Gastroesophageal sphincter (tissue), 4 donors: ENCODE data around the gene MACO1. TPM values are rescaled to one million over a fixed set of nuclear protein-coding genes. Genes with fewer than 3 reads are reported as not detected.

Source experiments
- ATAC-seq: fragments of 150-250 bp; one replicate; pipeline ENCODE4 v1.9.1; 2016; ENCODE audit warnings: mild to moderate bottlenecking, moderate library complexity
- H3K27ac ChIP-seq, 4 donors: fragments of 200-600 bp; sonication (generic) in 3 of 4; 1 replicate in 3 of 4; 2 replicates in 1 of 4; pipeline ENCODE4 v1.5.1; 2016 to 2019
- H3K27me3 ChIP-seq: fragments of 200-600 bp; sonication (generic); one replicate; pipeline ENCODE4 v1.5.1; 2019
- H3K36me3 ChIP-seq, 2 donors: fragments of 200-600 bp; sonication (generic); one replicate each; pipeline ENCODE4 v1.5.1; 2019; ENCODE audit warnings: control low read depth in 1 of 2
- H3K4me1 ChIP-seq, 3 donors: fragments of 200-600 bp; sonication (generic); 1 replicate in 2 of 3; 2 replicates in 1 of 3; pipeline ENCODE4 v1.5.1; 2016 to 2019; ENCODE audit warnings: control low read depth in 2 of 3
- H3K4me3 ChIP-seq, 2 donors: fragments of 200-600 bp; sonication (generic); one replicate each; pipeline ENCODE4 v1.5.1; 2019; ENCODE audit warnings: mild to moderate bottlenecking in 1 of 2, moderate library complexity in 1 of 2
- H3K9me3 ChIP-seq, 3 donors: fragments of 200-600 bp; sonication (generic); one replicate each; pipeline ENCODE4 v1.5.1; 2017 to 2019; ENCODE audit warnings: control low read depth in 2 of 3
- EP300 ChIP-seq: sonication (generic); formaldehyde crosslinking; IDR thresholded peaks from one replicate; pipeline ENCODE4 v1.6.1; 2017; ENCODE audit warnings: antibody characterized with exemption, mild to moderate bottlenecking
- POLR2A ChIP-seq, 2 donors: fragments of 450-650 bp; IDR thresholded peaks; one replicate each; pipeline ENCODE4 v1.6.1; 2017; ENCODE audit warnings: antibody characterized with exemption in 2 of 2, mild to moderate bottlenecking in 2 of 2, moderate library complexity in 1 of 2
- POLR2AphosphoS5 ChIP-seq: sonication (generic); formaldehyde crosslinking; IDR thresholded peaks from one replicate; pipeline ENCODE4 v1.6.1; 2017; ENCODE audit warnings: antibody characterized with exemption
- WGBS, 2 donors: methylation state at CpG; one replicate each; pipeline ENCODE4 v1.1.5; 2018; ENCODE audit warnings: low coverage in 1 of 2; 5-methylcytosine and 5-hydroxymethylcytosine counted together
- total RNA-seq, 4 donors: library from RNA; depleted of rRNA; stranded (reverse); fragments of >200 nt; gene quantifications; one replicate each; pipeline ENCODE4 v1.1.0, GENCODE V29; 2016
- TF ChIP-seq, protein P1 (sequence below), 4 experiments: fragments of 200-600 bp in 2 of 4; fragments of 450-650 bp in 2 of 4; sonication (generic) in 1 of 4; IDR thresholded peaks; one replicate each; pipeline ENCODE4 v1.5.1; 2017 to 2019; ENCODE audit warnings: antibody characterized with exemption in 4 of 4, mild to moderate bottlenecking in 2 of 4, moderate library complexity in 2 of 4

The MACO1 gene
- total RNA-seq, 4 donors from 2014 or later = 15.5 to 24.5 (median 19.0) TPM

DNA sequence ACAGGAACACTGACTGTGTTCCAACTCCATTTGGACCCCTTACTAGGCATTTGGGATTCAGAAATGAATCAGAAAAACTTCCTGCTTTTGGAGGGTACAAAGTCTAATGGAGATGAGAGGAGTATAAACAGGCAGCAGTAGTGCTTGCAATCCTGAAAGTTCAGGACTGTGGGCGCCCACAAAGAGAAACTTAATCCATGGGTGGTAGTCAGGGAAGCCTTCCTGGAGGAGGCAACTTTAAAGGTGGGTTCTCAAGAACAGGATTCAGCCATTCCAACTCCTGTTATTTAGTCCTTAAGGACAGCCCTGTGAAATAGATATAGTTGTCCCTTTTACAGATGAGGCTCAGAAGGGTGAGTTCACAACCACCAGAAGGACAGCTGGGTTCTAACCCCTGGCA is 110.7 kb downstream of the MACO1 start:
- WGBS, 2 donors = 67 to 83% methylated on average over 1 of the region's 1 CpG
- no peaks in the 10 kb centered on the region for H3K9me3 ChIP-seq

DNA sequence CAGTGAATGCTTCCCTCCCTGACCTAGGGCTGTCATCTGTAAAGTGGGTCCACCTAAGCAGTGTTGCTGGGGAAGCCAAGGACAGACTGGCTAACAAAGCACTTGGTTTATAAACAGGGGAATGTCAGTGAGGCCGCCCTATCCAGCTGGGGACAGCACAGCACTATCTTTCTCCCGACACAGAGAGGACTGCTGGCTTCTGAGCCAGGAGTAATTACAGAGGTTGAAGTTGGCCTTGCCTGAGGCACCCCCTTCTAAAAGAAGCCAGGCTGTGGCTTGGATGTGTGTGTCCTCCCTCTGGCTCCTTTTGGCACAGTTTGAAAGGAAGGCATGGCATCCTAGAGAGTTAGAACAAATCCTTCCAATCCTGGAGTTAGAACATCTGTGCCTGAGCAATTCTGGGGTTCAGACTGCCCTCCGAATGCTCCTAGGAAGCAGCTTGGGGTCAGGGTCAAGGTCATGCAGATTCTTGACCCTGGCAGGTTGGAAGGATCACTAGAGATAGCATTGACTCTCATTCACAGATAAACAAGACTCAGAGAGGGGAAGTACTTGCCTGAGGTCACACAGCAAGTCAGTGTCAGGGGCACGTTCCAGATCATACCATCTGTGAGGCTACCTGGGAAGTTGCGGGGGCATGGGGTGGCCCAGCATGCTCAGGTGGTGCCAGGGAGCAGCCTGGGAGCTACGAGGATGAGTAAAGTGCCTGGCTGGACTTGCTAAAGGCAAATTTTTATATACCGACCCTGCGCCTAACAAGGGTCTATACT is 111.4 kb downstream of the MACO1 start:
- H3K4me3 ChIP-seq = no peak overlapping the region
- H3K27ac ChIP-seq = no peak overlapping the region
- peaks cover 0 to 36% (median 12%) of the 10 kb centered on the region in 3 donors for H3K4me1 ChIP-seq
- 87 to 92% methylated on average over 2 to 3 of the region's 8 CpGs for WGBS, 2 donors
- no peak for ATAC-seq
- TF ChIP-seq POLR2A (IDR thresholded peaks at IDR 0.05) (no peak), EP300 (no peak), POLR2AphosphoS5 (no peak)
- TF ChIP-seq, protein P1, sequence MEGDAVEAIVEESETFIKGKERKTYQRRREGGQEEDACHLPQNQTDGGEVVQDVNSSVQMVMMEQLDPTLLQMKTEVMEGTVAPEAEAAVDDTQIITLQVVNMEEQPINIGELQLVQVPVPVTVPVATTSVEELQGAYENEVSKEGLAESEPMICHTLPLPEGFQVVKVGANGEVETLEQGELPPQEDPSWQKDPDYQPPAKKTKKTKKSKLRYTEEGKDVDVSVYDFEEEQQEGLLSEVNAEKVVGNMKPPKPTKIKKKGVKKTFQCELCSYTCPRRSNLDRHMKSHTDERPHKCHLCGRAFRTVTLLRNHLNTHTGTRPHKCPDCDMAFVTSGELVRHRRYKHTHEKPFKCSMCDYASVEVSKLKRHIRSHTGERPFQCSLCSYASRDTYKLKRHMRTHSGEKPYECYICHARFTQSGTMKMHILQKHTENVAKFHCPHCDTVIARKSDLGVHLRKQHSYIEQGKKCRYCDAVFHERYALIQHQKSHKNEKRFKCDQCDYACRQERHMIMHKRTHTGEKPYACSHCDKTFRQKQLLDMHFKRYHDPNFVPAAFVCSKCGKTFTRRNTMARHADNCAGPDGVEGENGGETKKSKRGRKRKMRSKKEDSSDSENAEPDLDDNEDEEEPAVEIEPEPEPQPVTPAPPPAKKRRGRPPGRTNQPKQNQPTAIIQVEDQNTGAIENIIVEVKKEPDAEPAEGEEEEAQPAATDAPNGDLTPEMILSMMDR (IDR thresholded peaks at IDR 0.05) = no peak
- H3K27me3 ChIP-seq = no peaks in the 10 kb centered on the region
- no peaks in the 10 kb centered on the region for H3K9me3 ChIP-seq
- no peaks in the 10 kb centered on the region for H3K36me3 ChIP-seq

More for the DNA sequence above, 110.7 kb downstream of the MACO1 start:
- Histone ChIP-seq H3K27me3 (no peaks in the 10 kb centered on the region), H3K4me1 (peaks cover 0 to 34% (median 12%) of the 10 kb centered on the region in 3 donors), H3K4me3 (no peak overlapping the region), H3K36me3 (no peaks in the 10 kb centered on the region), H3K27ac (no peak overlapping the region)
- ATAC-seq = no peak
- TF ChIP-seq POLR2AphosphoS5 (no peak), POLR2A (IDR thresholded peaks at IDR 0.05) (no peak), EP300 (no peak)
- TF ChIP-seq, protein P1 (IDR thresholded peaks at IDR 0.05) = no peak

DNA sequence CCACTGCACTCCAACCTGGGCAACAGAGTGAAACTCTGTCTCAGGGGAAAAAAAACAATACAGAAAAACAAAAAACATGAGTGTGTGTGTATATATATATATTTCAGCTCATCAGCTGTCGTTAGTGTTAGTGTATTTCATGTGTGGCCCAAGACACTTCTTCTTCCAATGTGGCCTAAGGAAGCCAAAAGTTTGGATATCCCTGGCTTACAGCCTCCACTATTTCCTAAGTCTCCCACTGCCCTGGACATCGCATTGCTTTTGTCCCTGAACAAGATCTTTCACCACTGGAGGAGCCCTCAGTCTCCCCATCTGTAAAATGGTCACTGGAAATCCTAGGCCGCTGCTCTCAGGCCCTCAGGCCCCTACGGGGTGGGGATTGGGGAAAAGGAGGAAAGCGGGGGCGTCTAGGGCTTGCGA is 112.3 kb downstream of the MACO1 start:
- TF ChIP-seq EP300 (no peak), POLR2A (IDR thresholded peaks at IDR 0.05) (no peak), POLR2AphosphoS5 (no peak)
- TF ChIP-seq, protein P1 (IDR thresholded peaks at IDR 0.05) = no peak
- 30 to 48% methylated on average over 2 of the region's 7 CpGs for WGBS, 2 donors
- no peaks in the 10 kb centered on the region for H3K9me3 ChIP-seq
- H3K36me3 ChIP-seq = no peaks in the 10 kb centered on the region
- ATAC-seq = no peak
- peak overlapping the region in 1 of 2 donors; percentile 94 for H3K4me3 ChIP-seq
- peaks cover 0 to 42% (median 12%) of the 10 kb centered on the region in 3 donors for H3K4me1 ChIP-seq
- H3K27ac ChIP-seq = peak overlapping the region in 3 of 4 donors; percentile 87 to 94 (median 94)
- H3K27me3 ChIP-seq = no peaks in the 10 kb centered on the region

DNA sequence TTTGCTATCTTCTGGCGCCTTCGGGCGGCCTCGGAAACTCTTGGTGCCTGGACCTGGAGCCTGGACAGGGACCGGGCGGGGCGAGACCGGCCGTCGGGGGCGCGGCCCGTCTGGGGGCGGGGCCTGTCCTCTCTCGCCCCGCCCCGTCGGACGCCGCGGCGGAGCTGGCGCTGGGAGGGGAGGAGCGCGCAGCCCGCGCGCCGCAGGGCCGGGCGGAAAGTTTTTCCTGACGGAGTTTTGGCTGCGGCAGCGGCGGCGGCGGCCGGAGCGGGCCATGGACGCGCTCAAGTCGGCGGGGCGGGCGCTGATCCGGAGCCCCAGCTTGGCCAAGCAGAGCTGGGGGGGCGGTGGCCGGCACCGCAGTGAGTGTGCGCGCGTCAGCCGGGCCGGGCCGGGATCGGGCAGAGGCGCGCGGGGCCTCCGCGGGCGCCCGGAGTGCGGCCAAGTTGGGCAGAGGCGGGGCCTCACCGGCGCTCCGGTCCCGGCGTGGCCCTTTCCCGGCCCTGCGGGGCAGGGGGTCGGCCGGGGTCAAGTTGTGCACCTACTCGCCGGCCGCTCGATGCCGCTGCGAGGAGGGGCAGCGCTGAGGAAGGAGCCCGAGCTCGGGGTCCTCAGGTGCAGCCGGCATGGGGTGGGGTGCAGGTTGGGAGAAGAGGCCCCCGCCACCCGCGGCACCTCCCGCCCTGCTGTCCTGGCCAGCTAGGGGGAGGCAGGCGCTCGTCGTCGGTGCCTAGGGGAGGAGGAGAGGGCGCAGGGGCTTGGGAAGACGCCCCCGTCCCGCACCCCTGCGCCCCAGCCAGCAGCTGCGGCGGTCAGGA is 112.9 kb downstream of the MACO1 start, which contains the start of gene LDLRAP1:
Gene LDLRAP1 (plus strand): TSS at position 182 of the 818 bp plus-strand sequence. CDS start 93 bp downstream, at position 275.
- peaks cover 0 to 46% (median 12%) of the 10 kb centered on the region in 3 donors for H3K4me1 ChIP-seq
- TF ChIP-seq POLR2AphosphoS5 = peak; percentile 41
- TF ChIP-seq, protein P1 (IDR thresholded peaks at IDR 0.05) = peak in 2 of 4 experiments; percentile 16 to 35
- TF ChIP-seq EP300 = no peak
- peak; percentile 90 to 91 for TF ChIP-seq POLR2A (IDR thresholded peaks at IDR 0.05)
- no peaks in the 10 kb centered on the region for H3K27me3 ChIP-seq
- H3K27ac ChIP-seq = peak within 1 kb of the TSS; percentile 29 to 94 (median 90)
- 0% methylated on average over 1 of the region's 99 CpGs; no CpG with 5 or more reads in 1 of the 2 donors for WGBS, 2 donors
- peak; percentile 95 for ATAC-seq
- H3K9me3 ChIP-seq = no peaks in the 10 kb centered on the region
- no peaks in the 10 kb centered on the region for H3K36me3 ChIP-seq
- peak within 1 kb of the TSS; percentile 66 to 94 for H3K4me3 ChIP-seq
